Ishikawa (cell line): ENCODE data around the gene PAPSS2.

ENCODE experiments used
- EGR1 ChIP-seq: IDR thresholded peaks from 2 replicates; pipeline ENCODE4 v1.6.1; 2012
- EP300 ChIP-seq: IDR thresholded peaks from 2 replicates; pipeline ENCODE4 v1.6.1; 2012; ENCODE audit warnings: borderline replicate concordance
- RAD21 ChIP-seq: IDR thresholded peaks from 2 replicates; pipeline ENCODE4 v1.6.1; 2012; ENCODE audit warnings: low read depth
- REST ChIP-seq: IDR thresholded peaks from 2 replicates; pipeline ENCODE4 v1.6.1; 2012; ENCODE audit warnings: low read depth, mild to moderate bottlenecking
- TEAD4 ChIP-seq: IDR thresholded peaks from 2 replicates; pipeline ENCODE4 v1.6.1; 2012
- YY1 ChIP-seq: IDR thresholded peaks from 2 replicates; pipeline ENCODE4 v1.6.1; 2012; ENCODE audit warnings: low read depth
- TF ChIP-seq, protein P1 (sequence below): IDR thresholded peaks from 2 replicates; pipeline ENCODE4 v1.6.1; 2012

GRCh38 chr10:87669752-87670151, 10.1 kb downstream of the PAPSS2 start:
- TF ChIP-seq, protein P1, sequence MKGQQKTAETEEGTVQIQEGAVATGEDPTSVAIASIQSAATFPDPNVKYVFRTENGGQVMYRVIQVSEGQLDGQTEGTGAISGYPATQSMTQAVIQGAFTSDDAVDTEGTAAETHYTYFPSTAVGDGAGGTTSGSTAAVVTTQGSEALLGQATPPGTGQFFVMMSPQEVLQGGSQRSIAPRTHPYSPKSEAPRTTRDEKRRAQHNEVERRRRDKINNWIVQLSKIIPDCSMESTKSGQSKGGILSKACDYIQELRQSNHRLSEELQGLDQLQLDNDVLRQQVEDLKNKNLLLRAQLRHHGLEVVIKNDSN, result no peak
- TF ChIP-seq EGR1 (no peak), TEAD4 (no peak), REST (no peak), EP300 (no peak), YY1 (no peak), RAD21 (no peak)
